NOMO-1 (cell line): ENCODE data around the gene OOSP3.
"Not testable (repeated sequence)": the region's sequence is repeated elsewhere in the genome, so short reads cannot be mapped to it uniquely, and the experiment has no call there.

Experiments
- DNase-seq, 2 experiments: peaks; one replicate each; lab custom pipeline; 2025; ENCODE audit not compliant: unreplicated experiment in 2 of 2; lab: John Stamatoyannopoulos, UW

OOSP3 gene

GRCh38 chr11:59878575-59878974 lies at the start of gene OOSP3:
OOSP3 (plus strand) TSS chr11:59878782; CDS start chr11:59878809, 27 bp downstream.
- DNase-seq: no peak

- no peak for DNase-seq
These were observed 49.2 kb upstream of the OOSP3 start for GRCh38 chr11:59829358-59829757.

GRCh38 chr11:59833602-59834001 lies 45.0 kb upstream of the OOSP3 start:
- peak in 1 of 2 experiments; percentile 25 for DNase-seq

GRCh38 chr11:59839615-59840014 lies 39.0 kb upstream of the OOSP3 start:
- no peak for DNase-seq

- no peak for DNase-seq
These were observed 37.1 kb upstream of the OOSP3 start for GRCh38 chr11:59841514-59841913.

- DNase-seq: no peak
These were observed 36.3 kb upstream of the OOSP3 start for GRCh38 chr11:59842316-59842715.

GRCh38 chr11:59845399-59845798 lies 33.2 kb upstream of the OOSP3 start, which contains the start of gene CBLIF:
CBLIF (minus strand) TSS chr11:59845499; CDS start chr11:59845453, 46 bp downstream.
- DNase-seq: no peak

- DNase-seq: no peak
These were observed 32.0 kb upstream of the OOSP3 start for GRCh38 chr11:59846556-59846955.

- no peak for DNase-seq
These were observed 31.0 kb upstream of the OOSP3 start for GRCh38 chr11:59847626-59848025.

- DNase-seq: not testable (repeated sequence)
These were observed 30.1 kb upstream of the OOSP3 start for GRCh38 chr11:59848439-59848838.

GRCh38 chr11:59849129-59849528 lies 29.5 kb upstream of the OOSP3 start:
- peak in 1 of 2 experiments; percentile 42 for DNase-seq

- peak in 1 of 2 experiments; percentile 33 for DNase-seq
These were observed 29.0 kb upstream of the OOSP3 start for GRCh38 chr11:59849551-59849950.

- DNase-seq: not testable (repeated sequence)
These were observed 27.2 kb upstream of the OOSP3 start for GRCh38 chr11:59851416-59851815.

GRCh38 chr11:59854871-59855270 lies 23.7 kb upstream of the OOSP3 start:
- no peak for DNase-seq

GRCh38 chr11:59857439-59858434 lies 20.8 kb upstream of the OOSP3 start:
- no peak for DNase-seq

GRCh38 chr11:59859673-59860072 lies 18.9 kb upstream of the OOSP3 start:
- peak in 1 of 2 experiments; percentile 18 for DNase-seq

GRCh38 chr11:59862252-59862651 lies 16.3 kb upstream of the OOSP3 start:
- DNase-seq: peak in 1 of 2 experiments; percentile 24

GRCh38 chr11:59865031-59865430 lies 13.6 kb upstream of the OOSP3 start:
- DNase-seq: no peak

GRCh38 chr11:59866397-59866796 lies 12.2 kb upstream of the OOSP3 start, which contains the start of gene TCN1:
TCN1 (minus strand) TSS chr11:59866487; CDS start chr11:59866470, 17 bp downstream.
- DNase-seq: peak; percentile 81 to 94

- peak in 1 of 2 experiments; percentile 28 for DNase-seq
These were observed 11.7 kb upstream of the OOSP3 start for GRCh38 chr11:59866836-59867235.

- no peak for DNase-seq
These were observed 10.6 kb upstream of the OOSP3 start for GRCh38 chr11:59867946-59868345.

GRCh38 chr11:59872076-59872475 lies 6.5 kb upstream of the OOSP3 start:
- DNase-seq: no peak
